Liver (tissue), 9 donors: Measurements from ENCODE around the gene SGSH. TPM values are rescaled to one million over a fixed set of nuclear protein-coding genes. Genes with fewer than 3 reads are reported as not detected.

Experiments used
- DNase-seq: peaks from one replicate; pipeline ENCODE4 v3.0.0-alpha.2; 2017; ENCODE audit warnings: low spot score
- H3K27ac ChIP-seq, 2 donors: one replicate each; pipeline ENCODE4 v1.7.0; 2013; ENCODE audit warnings: inconsistent platforms in 2 of 2, low read length in 2 of 2, control low read depth in 1 of 2, low read depth in 1 of 2, mild to moderate bottlenecking in 1 of 2
- H3K27me3 ChIP-seq, 4 donors: one replicate each; pipeline versions ENCODE4 v1.6.1 to v1.7.0; 2013; ENCODE audit warnings: low read length in 3 of 4, inconsistent platforms in 1 of 4, mild to moderate bottlenecking in 1 of 4, moderate library complexity in 1 of 4; ENCODE audit not compliant: control insufficient read depth in 4 of 4, insufficient read depth in 4 of 4
- H3K36me3 ChIP-seq, 4 donors: one replicate each; pipeline versions ENCODE4 v1.6.1 to v1.7.0; 2013; ENCODE audit warnings: low read length in 3 of 4, mild to moderate bottlenecking in 3 of 4, low read depth in 1 of 4, moderate library complexity in 1 of 4; ENCODE audit not compliant: control insufficient read depth in 4 of 4, insufficient read depth in 3 of 4
- H3K4me1 ChIP-seq, 4 donors: one replicate each; pipeline versions ENCODE4 v1.6.1 to v1.7.0; 2013; ENCODE audit warnings: low read length in 3 of 4, mild to moderate bottlenecking in 3 of 4, moderate library complexity in 1 of 4; ENCODE audit not compliant: control insufficient read depth in 4 of 4, insufficient read depth in 4 of 4
- H3K4me3 ChIP-seq, 3 donors: one replicate each; pipeline versions ENCODE4 v1.6.1 to v1.7.0; 2013; ENCODE audit warnings: low read length in 3 of 3, control low read depth in 1 of 3, low read depth in 1 of 3, mild to moderate bottlenecking in 1 of 3
- H3K9ac ChIP-seq, 2 donors: one replicate each; pipeline ENCODE4 v1.7.0; 2013; ENCODE audit warnings: low read length in 2 of 2, mild to moderate bottlenecking in 2 of 2, moderate library complexity in 2 of 2, control low read depth in 1 of 2, low read depth in 1 of 2
- H3K9me3 ChIP-seq, 4 donors: one replicate each; pipeline versions ENCODE4 v1.6.1 to v1.7.0; 2013; ENCODE audit warnings: low read length in 3 of 4; ENCODE audit not compliant: control insufficient read depth in 4 of 4
- ATF3 ChIP-seq: IDR thresholded peaks from 2 replicates; pipeline ENCODE4 v1.6.1; 2016; ENCODE audit warnings: antibody characterized with exemption
- CTCF ChIP-seq: fragments of 150-350 bp; IDR thresholded peaks from 2 replicates; pipeline ENCODE4 v1.5.1; 2017; ENCODE audit warnings: improper control_type of control experiment, low read depth, low read length; ENCODE audit not compliant: missing input control
- EGR1 ChIP-seq, 2 donors: IDR thresholded peaks; 2 replicates each; pipeline ENCODE4 v1.6.1; 2016 to 2018; ENCODE audit warnings: antibody characterized with exemption in 2 of 2, low read depth in 2 of 2
- FOXA1 ChIP-seq: IDR thresholded peaks from 2 replicates; pipeline ENCODE4 v1.6.1; 2016; ENCODE audit warnings: antibody characterized with exemption
- GABPA ChIP-seq, 2 donors: IDR thresholded peaks in 1 of 2; conservative IDR thresholded peaks in 1 of 2; 2 replicates each; pipeline ENCODE4 v1.6.1; 2016; ENCODE audit warnings: antibody characterized with exemption in 2 of 2, mild to moderate bottlenecking in 1 of 2, moderate library complexity in 1 of 2
- HNF4A ChIP-seq, 2 donors: conservative IDR thresholded peaks; 2 replicates each; pipeline ENCODE4 v1.6.1; 2016; ENCODE audit warnings: antibody characterized with exemption in 2 of 2, mild to moderate bottlenecking in 2 of 2
- HNF4G ChIP-seq: IDR thresholded peaks from 2 replicates; pipeline ENCODE4 v1.6.1; 2016; ENCODE audit warnings: antibody characterized with exemption
- JUND ChIP-seq, 2 donors: IDR thresholded peaks; 2 replicates each; pipeline ENCODE4 v1.6.1; 2016; ENCODE audit warnings: antibody characterized with exemption in 2 of 2
- RAD21 ChIP-seq, 2 donors: IDR thresholded peaks; 2 replicates each; pipeline ENCODE4 v1.6.1; 2016; ENCODE audit warnings: antibody characterized with exemption in 2 of 2, mild to moderate bottlenecking in 2 of 2
- REST ChIP-seq: IDR thresholded peaks from 2 replicates; pipeline ENCODE4 v1.6.1; 2016; ENCODE audit warnings: antibody characterized with exemption, mild to moderate bottlenecking
- RXRA ChIP-seq, 2 donors: IDR thresholded peaks; 2 replicates each; pipeline ENCODE4 v1.6.1; 2017 to 2018; ENCODE audit warnings: antibody characterized with exemption in 2 of 2, mild to moderate bottlenecking in 1 of 2
- SP1 ChIP-seq: IDR thresholded peaks from 2 replicates; pipeline ENCODE4 v1.6.1; 2018; ENCODE audit warnings: antibody characterized with exemption, mild to moderate bottlenecking
- TAF1 ChIP-seq: conservative IDR thresholded peaks from 2 replicates; pipeline ENCODE4 v1.6.1; 2016; ENCODE audit warnings: antibody characterized with exemption, mild to moderate bottlenecking
- YY1 ChIP-seq: IDR thresholded peaks from 2 replicates; pipeline ENCODE4 v1.6.1; 2016; ENCODE audit warnings: antibody characterized with exemption, mild to moderate bottlenecking
- ZBTB33 ChIP-seq: IDR thresholded peaks from 2 replicates; pipeline ENCODE4 v1.6.1; 2016; ENCODE audit warnings: antibody characterized with exemption
- WGBS: extraction: QIAGEN DNeasy Blood & Tissue Kit; methylation state at CpG from one replicate; pipeline ENCODE4 v1.1.7; 2013; 5-methylcytosine and 5-hydroxymethylcytosine counted together
- polyA plus RNA-seq, 2 donors: library from polyadenylated mRNA; stranded (reverse) in 1 of 2; unstranded in 1 of 2; fragments of 200-250 nt in 1 of 2; fragments of >200 nt in 1 of 2; fragmentation: Nextera tagmentation in 1 of 2; extraction: Ambion mirVana in 1 of 2; gene quantifications; one replicate each; pipeline versions ENCODE4 v1.2.1 to v1.2.3, GENCODE V29; 2013 to 2015
- total RNA-seq, 2 donors: library from RNA; depleted of rRNA; stranded (reverse); fragments of >200 nt; gene quantifications; one replicate each; pipeline ENCODE4 v1.2.3, GENCODE V29; 2014
- donor health status: healthy.
- donor health status: healthy.
- donor health status: healthy.
- donor health status: healthy.
- donor health status: healthy.

Gene SGSH
- total and polyA plus RNA-seq, 4 donors, result 5.8 to 19.8 (median 12.9) TPM

- TF ChIP-seq ZBTB33, result no peak
- no peak for TF ChIP-seq RXRA (IDR thresholded peaks at IDR 0.05)
- TF ChIP-seq JUND (IDR thresholded peaks at IDR 0.05), result no peak
- TF ChIP-seq GABPA (IDR thresholded peaks at IDR 0.05 in 1 of 2, conservative IDR thresholded peaks at IDR 0.05 in 1 of 2), result no peak
Measured at GRCh38 chr17:80219763-80220053, 425 bp downstream of the SGSH start (continued).

GRCh38 chr17:80219013-80219762 lies 945 bp downstream of the SGSH start:
- no peak for TF ChIP-seq CTCF
- no peak for TF ChIP-seq EGR1 (IDR thresholded peaks at IDR 0.05; ENCODE audit: low read depth in 2 of 2)
- TF ChIP-seq HNF4G, result no peak
- TF ChIP-seq SP1, result no peak
- no peak for TF ChIP-seq ATF3
- TF ChIP-seq HNF4A (conservative IDR thresholded peaks at IDR 0.05), result no peak
- no peak for TF ChIP-seq ZBTB33
- no peak for TF ChIP-seq YY1
- no peak for TF ChIP-seq FOXA1
- TF ChIP-seq TAF1, result no peak
- no peak for TF ChIP-seq RAD21 (IDR thresholded peaks at IDR 0.05)
- TF ChIP-seq REST, result no peak
- H3K27me3 ChIP-seq, result no peaks in the 10 kb centered on the region
- peak overlapping the region; percentile 71 to 93 (median 80) for H3K4me3 ChIP-seq
- WGBS, result 42% methylated on average over 15 of the region's 15 CpGs
- H3K4me1 ChIP-seq, result peaks cover 0 to 21% (median 9%) of the 10 kb centered on the region in 4 donors
- peak overlapping the region; percentile 75 to 96 for H3K9ac ChIP-seq
- no peaks in the 10 kb centered on the region for H3K9me3 ChIP-seq
- peak; percentile 50 for DNase-seq
- peaks cover 0 to 12% (median 2%) of the 10 kb centered on the region in 4 donors for H3K36me3 ChIP-seq
- H3K27ac ChIP-seq, result peak overlapping the region; percentile 59 to 80
